ENCODE data around the gene KHDC4.

KHDC4 gene

GRCh38 chr1:155969377-155969791, 35.2 kb upstream of the KHDC4 start:
- no peak for DNase-seq (ENCODE audit: low read depth in 2 of 2)

DNA sequence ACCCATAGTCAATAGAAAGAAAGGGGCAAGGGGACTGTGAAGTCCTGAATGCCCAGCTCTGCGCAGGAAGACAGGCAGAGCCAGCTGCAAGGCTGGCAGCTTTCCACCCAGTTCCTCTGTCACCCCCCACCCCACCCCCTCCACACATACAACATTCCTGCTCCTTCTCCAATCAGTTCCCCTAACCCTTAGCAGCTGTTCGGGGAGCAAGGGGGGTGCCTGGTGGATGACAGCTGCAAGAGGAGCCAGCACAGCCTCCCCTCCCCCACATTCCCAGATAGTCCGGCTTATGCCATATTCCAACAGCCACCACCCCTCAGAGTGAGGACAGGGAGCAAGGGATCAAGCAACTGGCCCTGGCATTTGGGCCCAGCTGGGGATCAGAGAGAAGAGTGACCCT, 34.5 kb upstream of the KHDC4 start:
- no peak for DNase-seq (ENCODE audit: low read depth in 2 of 2)

DNA sequence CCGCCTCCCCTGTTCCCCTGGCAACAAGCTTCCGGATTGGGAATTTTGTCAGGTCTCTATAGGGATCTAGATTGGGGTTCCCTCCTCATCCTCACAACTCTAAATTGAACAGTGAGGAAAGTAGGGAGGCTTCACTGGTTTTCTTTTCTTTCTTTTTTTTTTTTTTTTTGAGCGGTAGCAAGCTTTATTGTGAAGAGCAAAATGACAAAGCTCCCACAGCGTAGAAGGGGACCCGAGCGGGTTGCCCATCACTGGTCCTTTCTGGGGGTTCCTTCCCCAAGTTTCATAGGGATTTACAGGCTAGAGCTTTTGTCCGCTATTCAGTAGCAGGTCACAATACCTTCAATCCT, 33.8 kb upstream of the KHDC4 start:
- no peak for DNase-seq (ENCODE audit: low read depth in 2 of 2)

GRCh38 chr1:155967341-155968050, 33.3 kb upstream of the KHDC4 start:
- DNase-seq (ENCODE audit: low read depth in 2 of 2) = no peak

- no peak for DNase-seq (ENCODE audit: low read depth in 2 of 2)
Measured at GRCh38 chr1:155966750-155967149, 32.5 kb upstream of the KHDC4 start.

- no peak for DNase-seq (ENCODE audit: low read depth in 2 of 2)
Measured at GRCh38 chr1:155966135-155966534, 31.9 kb upstream of the KHDC4 start.

DNA sequence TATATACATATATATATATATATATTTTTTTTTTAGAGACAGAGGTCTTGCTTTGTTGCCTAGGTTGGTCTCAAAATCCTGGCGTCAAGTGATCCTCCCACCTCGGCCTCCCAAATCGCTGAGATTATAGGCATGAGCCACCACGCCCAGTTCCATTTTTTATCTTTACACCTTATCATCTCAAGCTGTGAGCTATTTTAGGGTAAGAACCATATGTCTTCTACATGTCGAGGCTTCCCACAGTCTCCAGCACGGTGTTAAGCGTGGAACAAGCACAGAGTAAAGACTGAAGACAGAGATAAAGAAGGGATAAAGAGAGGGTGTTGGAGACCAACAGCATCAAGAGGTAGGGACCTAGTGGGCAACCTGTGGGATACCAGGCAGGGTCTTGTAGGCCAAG, 30.0 kb upstream of the KHDC4 start:
- no peak for DNase-seq (ENCODE audit: low read depth in 2 of 2)

GRCh38 chr1:155962599-155963211, 28.5 kb upstream of the KHDC4 start:
- no peak for DNase-seq (ENCODE audit: low read depth in 2 of 2)

- no peak for DNase-seq (ENCODE audit: low read depth in 2 of 2)
Measured at GRCh38 chr1:155961937-155962336, 27.7 kb upstream of the KHDC4 start.

DNA sequence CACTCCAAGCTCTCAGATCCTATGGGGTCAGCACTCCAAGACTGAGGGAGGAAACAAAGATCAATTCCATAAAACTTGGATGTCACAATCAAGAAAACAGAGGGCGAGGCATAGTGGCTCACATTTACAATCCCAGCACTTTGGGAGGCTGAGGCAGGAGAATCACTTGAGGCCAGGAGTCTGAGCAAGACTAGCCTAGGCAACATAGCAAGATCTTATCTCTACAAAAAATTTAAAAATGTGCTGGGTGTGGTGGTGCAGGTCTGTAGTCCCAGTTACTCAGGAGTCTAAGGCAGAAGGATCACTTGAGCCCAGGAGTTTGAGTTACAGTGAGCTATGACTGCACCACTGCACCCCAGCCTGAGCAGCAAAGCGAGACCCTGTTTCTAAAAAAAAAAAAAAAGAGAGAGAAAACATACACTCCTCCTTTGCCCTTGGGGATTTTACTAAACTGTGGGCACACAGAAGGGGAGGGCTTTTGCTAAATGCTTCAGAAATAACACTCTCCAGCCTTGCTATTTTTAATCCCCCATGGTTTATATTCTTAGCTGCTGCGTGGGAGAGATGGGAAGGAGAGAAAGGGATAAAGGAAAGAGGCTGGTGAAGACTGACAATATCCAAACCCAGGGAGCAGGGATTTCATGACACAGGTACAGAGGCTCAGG, 26.0 kb upstream of the KHDC4 start:
- DNase-seq (ENCODE audit: low read depth in 2 of 2) = no peak

DNA sequence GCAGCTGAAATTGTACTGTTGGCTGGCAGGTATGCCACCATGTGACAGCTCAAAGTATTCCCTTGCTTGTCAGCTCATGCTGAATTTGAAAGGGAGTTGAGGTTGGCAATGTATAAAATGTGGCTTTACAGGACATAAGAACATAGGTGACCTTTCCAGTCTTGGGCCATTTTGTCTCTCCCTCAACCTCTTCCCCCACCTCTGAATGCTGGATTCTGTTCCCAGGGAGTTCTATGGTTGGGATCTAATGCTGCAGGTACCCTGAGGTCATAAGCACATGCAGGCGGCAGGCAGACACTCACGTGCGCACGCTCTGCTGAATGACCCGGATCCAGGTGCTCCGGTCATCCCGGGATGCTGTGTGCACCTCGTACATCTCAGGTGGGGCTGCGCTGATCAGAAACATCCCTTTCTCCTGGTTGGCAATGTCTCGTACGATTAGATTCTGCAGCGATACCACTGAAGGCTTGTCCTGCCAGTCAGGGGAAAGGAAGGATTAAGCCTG, 23.2 kb upstream of the KHDC4 start:
- no peak for DNase-seq (ENCODE audit: low read depth in 2 of 2)

DNA sequence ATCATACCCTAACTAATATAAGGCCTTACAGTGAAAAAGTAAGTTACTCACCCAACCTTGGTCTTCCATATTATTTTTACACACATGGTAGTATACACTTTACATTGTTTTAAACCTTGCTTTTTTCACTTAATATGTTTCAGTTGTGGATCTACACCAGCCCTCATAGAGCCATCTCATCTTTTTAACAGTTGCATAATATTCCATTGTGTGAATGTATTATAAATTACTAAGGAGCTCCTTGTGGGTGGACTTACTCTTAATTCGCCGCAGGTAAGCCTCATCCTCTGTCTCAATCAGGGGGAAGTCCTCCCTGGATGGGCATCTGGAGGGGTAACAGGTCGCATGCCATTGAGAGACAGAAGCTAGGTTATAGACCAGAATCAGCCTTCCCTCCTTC, 20.4 kb upstream of the KHDC4 start:
- no peak for DNase-seq (ENCODE audit: low read depth in 2 of 2)

- no peak for DNase-seq (ENCODE audit: low read depth in 2 of 2)
Measured at GRCh38 chr1:155952505-155952890, 18.3 kb upstream of the KHDC4 start.

DNA sequence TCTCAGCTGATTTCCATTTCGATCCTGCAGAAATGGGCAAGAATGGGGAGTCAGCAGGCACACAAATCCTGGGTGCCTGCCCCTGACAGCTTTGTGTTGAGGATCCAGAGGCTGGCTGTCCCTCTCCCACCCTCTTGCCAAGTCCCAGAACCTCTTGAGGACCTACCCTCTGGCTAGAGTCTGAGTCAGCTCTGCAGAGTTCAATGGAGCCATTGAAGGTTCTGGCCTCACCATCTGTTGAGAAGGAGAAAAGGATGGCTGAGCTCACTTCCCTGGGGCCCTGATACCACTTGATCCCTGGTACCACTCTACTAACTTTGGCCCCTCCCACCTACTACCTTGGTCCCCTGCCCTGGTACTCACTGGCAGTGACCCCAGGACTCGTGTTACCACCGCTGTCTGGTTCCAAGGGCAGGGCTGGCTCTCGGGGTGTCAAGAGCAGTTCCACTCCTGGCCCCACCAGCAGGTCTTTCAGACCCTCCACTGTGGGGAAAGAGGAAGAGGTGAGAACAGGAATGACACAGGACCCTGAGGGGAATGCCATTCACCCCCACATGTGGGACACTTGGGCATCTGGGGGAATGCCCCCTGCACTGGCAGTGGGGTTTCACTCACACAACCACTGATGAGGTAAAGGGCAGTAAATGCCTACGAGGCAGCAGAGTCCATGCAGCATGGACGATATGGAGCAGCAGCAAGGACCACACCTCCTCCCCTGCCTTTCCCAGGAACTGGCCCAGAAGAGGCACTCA, 17.7 kb upstream of the KHDC4 start:
- DNase-seq (ENCODE audit: low read depth in 2 of 2) = no peak

GRCh38 chr1:155950829-155951228, 16.6 kb upstream of the KHDC4 start:
- DNase-seq (ENCODE audit: low read depth in 2 of 2) = no peak

DNA sequence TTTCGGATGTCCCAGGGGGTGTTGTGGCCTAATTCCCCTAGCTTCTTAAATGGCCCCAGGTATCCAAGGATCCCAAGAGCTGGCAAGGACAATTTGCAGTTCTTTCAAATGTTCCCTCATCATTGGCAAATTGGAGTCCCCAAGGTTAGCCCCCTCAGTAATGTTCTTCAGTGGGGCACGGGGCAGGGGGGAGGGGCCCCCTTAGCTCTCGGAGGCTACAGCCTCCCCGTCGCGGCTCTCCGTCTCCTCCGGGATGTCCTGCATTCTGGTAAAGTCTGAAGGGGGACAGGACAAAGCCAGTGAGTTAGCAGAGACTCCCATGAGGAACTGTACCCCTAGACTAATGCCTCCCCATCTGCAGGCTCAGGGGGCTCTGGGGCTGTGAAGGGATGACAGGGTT, 13.5 kb upstream of the KHDC4 start:
- no peak for DNase-seq (ENCODE audit: low read depth in 2 of 2)

DNA sequence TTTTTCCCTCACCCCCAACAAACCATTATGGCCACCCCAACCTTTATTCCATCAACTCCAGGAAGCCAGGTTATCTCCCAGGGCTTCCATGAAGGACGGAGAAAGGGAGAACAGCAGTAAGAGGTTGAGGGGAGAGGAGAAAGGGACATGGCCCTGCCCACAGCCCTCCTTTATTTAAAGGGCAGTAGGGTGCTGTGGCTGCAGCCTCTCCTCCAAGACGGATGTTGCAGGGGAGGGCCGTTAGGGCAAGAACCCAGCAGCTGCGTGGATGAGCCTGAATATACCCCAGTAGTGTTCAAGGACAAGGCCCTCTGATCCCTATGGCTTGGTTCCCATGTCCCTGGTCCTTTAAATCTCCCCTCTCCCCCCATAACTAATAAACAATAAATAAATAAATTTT, 13.1 kb upstream of the KHDC4 start:
- no peak for DNase-seq (ENCODE audit: low read depth in 2 of 2)

DNA sequence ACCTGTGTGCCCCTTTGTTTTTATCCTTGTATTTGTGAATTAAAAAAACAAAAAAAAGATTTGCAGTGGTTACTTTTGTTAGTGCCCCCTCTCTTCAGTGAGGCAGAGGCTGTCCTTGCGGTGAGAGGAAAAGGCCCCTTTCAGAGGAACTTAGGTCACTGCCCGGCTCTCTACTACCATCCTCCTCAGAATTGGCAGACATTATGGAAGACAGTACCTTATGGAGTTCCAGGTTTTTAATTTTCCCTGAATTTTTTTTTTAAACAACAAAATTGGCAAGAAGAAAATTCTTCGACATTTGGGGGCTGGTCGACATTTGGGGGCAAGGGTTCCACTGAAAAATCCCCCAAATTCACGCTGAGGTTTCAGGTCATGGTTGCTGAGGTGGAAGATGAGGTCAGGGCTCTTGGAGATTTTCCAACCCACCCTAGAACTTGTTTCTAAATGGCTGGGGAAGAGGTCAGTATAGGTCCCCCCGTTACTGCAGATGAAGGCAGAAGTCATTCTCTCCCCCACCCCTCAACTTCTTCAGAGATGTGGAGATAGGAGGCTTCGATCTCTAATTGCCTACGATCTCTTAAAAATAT, 12.5 kb upstream of the KHDC4 start:
- no peak for DNase-seq (ENCODE audit: low read depth in 2 of 2)

GRCh38 chr1:155944444-155944799, 10.2 kb upstream of the KHDC4 start:
- DNase-seq (ENCODE audit: low read depth in 2 of 2) = no peak

- DNase-seq (ENCODE audit: low read depth in 2 of 2) = no peak
Measured at GRCh38 chr1:155942578-155943141, 8.4 kb upstream of the KHDC4 start.

DNA sequence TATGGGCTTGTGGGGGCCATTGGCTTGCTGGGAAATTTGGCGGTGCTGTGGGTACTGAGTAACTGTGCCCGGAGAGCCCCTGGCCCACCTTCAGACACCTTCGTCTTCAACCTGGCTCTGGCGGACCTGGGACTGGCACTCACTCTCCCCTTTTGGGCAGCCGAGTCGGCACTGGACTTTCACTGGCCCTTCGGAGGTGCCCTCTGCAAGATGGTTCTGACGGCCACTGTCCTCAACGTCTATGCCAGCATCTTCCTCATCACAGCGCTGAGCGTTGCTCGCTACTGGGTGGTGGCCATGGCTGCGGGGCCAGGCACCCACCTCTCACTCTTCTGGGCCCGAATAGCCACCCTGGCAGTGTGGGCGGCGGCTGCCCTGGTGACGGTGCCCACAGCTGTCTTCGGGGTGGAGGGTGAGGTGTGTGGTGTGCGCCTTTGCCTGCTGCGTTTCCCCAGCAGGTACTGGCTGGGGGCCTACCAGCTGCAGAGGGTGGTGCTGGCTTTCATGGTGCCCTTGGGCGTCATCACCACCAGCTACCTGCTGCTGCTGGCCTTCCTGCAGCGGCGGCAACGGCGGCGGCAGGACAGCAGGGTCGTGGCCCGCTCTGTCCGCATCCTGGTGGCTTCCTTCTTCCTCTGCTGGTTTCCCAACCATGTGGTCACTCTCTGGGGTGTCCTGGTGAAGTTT, 7.8 kb upstream of the KHDC4 start:
- no peak for DNase-seq (ENCODE audit: low read depth in 2 of 2)

Data from stimulated activated CD8-positive, alpha-beta memory T cell treated with anti-CD3 and anti-CD28 coated beads, Interleukin-15, amount 100 ng/mL, for 4 hours (primary cell).